HepG2 (cell line): ENCODE results near the gene FBXW2. TPM values are rescaled to one million over a fixed set of nuclear protein-coding genes. Genes with fewer than 3 reads are reported as not detected.

Experiments
- AGO2 ChIP-seq: fragments of 200-400 bp; formaldehyde crosslinking; optimal IDR thresholded peaks from 2 replicates; pipeline ENCODE3; 2017; ENCODE audit warnings: mild to moderate bottlenecking, low read depth, low read length, moderate library complexity
- CEBPG ChIP-seq: IDR thresholded peaks from 2 replicates; pipeline ENCODE4 v1.6.1; 2016
- ELK4 ChIP-seq: sonication (generic); formaldehyde crosslinking; IDR thresholded peaks from 2 replicates; pipeline ENCODE4 v1.9.0; 2021; ENCODE audit warnings: missing genetic modification reagents, borderline replicate concordance
- GMEB1 ChIP-seq: sonication (generic); formaldehyde crosslinking; IDR thresholded peaks from 2 replicates; pipeline ENCODE4 v1.5.1; 2020; ENCODE audit warnings: missing genetic modification reagents, mild to moderate bottlenecking, borderline replicate concordance
- HES4 ChIP-seq: sonication (generic); formaldehyde crosslinking; IDR thresholded peaks from 2 replicates; pipeline ENCODE4 v1.9.0; 2021; ENCODE audit warnings: mild to moderate bottlenecking, missing genetic modification reagents, borderline replicate concordance
- MED1 ChIP-seq: sonication (generic); formaldehyde crosslinking; IDR thresholded peaks from 2 replicates; pipeline ENCODE4 v1.4.0; 2020; ENCODE audit warnings: missing genetic modification reagents
- REXO4 ChIP-seq: sonication (generic); formaldehyde crosslinking; IDR thresholded peaks from 2 replicates; pipeline ENCODE4 v1.8.0; 2022; ENCODE audit warnings: missing genetic modification reagents, mild to moderate bottlenecking, borderline replicate concordance
- SATB2 ChIP-seq: sonication (generic); formaldehyde crosslinking; IDR thresholded peaks from 2 replicates; pipeline ENCODE4 v1.5.0; 2020; ENCODE audit warnings: missing genetic modification reagents
- SMARCC2 ChIP-seq: fragments of 450-650 bp; IDR thresholded peaks from 2 replicates; pipeline ENCODE4 v1.6.1; 2017; ENCODE audit warnings: antibody characterized with exemption, mild to moderate bottlenecking
- ZBTB40 ChIP-seq, 2 experiments: fragments of 450-650 bp in 1 of 2; sonication (generic) in 1 of 2; formaldehyde crosslinking in 1 of 2; IDR thresholded peaks; 2 replicates each; pipeline versions ENCODE4 v1.6.1 to v1.8.0; 2016 to 2022; ENCODE audit warnings: antibody characterized with exemption in 1 of 2, mild to moderate bottlenecking in 1 of 2, missing genetic modification reagents in 1 of 2
- ZMAT5 ChIP-seq: sonication (generic); formaldehyde crosslinking; IDR thresholded peaks from 2 replicates; pipeline ENCODE4 v1.5.0; 2020; ENCODE audit warnings: mild to moderate bottlenecking, low read depth, missing genetic modification reagents, borderline replicate concordance
- ZNF160 ChIP-seq: sonication (generic); formaldehyde crosslinking; IDR thresholded peaks from 2 replicates; pipeline ENCODE4 v1.8.0; 2022; ENCODE audit warnings: mild to moderate bottlenecking, inconsistent platforms, missing genetic modification reagents
- ZNF337 ChIP-seq: sonication (generic); formaldehyde crosslinking; IDR thresholded peaks from 2 replicates; pipeline ENCODE4 v1.5.1; 2020; ENCODE audit warnings: missing genetic modification reagents, low read depth, mild to moderate bottlenecking, borderline replicate concordance
- ZNF451 ChIP-seq: sonication (generic); formaldehyde crosslinking; IDR thresholded peaks from 2 replicates; pipeline ENCODE4 v1.5.0; 2020; ENCODE audit warnings: mild to moderate bottlenecking, missing genetic modification reagents
- ZNF724P ChIP-seq: sonication (generic); formaldehyde crosslinking; IDR thresholded peaks from 2 replicates; pipeline ENCODE4 v1.8.0; 2022; ENCODE audit warnings: missing genetic modification reagents, borderline replicate concordance
- ZNF776 ChIP-seq: sonication (generic); formaldehyde crosslinking; IDR thresholded peaks from 2 replicates; pipeline ENCODE4 v1.4.0; 2020; ENCODE audit warnings: mild to moderate bottlenecking, missing genetic modification reagents
- ZSCAN21 ChIP-seq: sonication (generic); formaldehyde crosslinking; IDR thresholded peaks from 2 replicates; pipeline ENCODE4 v1.8.0; 2022; ENCODE audit warnings: mild to moderate bottlenecking, missing genetic modification reagents, moderate library complexity, borderline replicate concordance
- polyA plus RNA-seq, 8 experiments: library from polyadenylated mRNA; depleted of rRNA in 3 of 8; stranded (reverse) in 7 of 8; unstranded in 1 of 8; fragments of >200 nt; fragmentation: Illumina TruSeq in 4 of 8; extraction: Trizol in 4 of 8; gene quantifications; 2 replicates each; pipeline versions ENCODE4 v1.2.1 to v1.2.3, GENCODE V29; 2011 to 2016; ENCODE audit warnings: low read depth in 4 of 8, missing spikeins in 1 of 8, mixed read lengths in 1 of 8; ENCODE audit not compliant: insufficient read depth in 1 of 8
- total RNA-seq, 5 experiments: library from RNA; depleted of rRNA; stranded (reverse); fragments of >200 nt; fragmentation: Illumina TruSeq; extraction: Trizol; gene quantifications; 2 replicates each; pipeline ENCODE4 v1.2.3, GENCODE V29; 2016; ENCODE audit warnings: low read depth in 1 of 5

Gene FBXW2
- total and polyA plus RNA-seq, 2 of the 13 experiments (the other 11 are each of a cell fraction or from before 2014, with no cell fraction given): 35.4 to 43.1 TPM

- TF ChIP-seq ZBTB40 (IDR thresholded peaks at IDR 0.05): no peak
- TF ChIP-seq ZBTB40 (CRISPR knock-in tag; IDR thresholded peaks at IDR 0.05): no peak
- no peak for TF ChIP-seq ZNF337
- peak; percentile 63 for TF ChIP-seq MED1
- TF ChIP-seq ZSCAN21 (CRISPR knock-in tag): no peak
- TF ChIP-seq ZNF724P: no peak
- no peak for TF ChIP-seq HES4
- no peak for TF ChIP-seq SMARCC2
- TF ChIP-seq AGO2: no peak
- no peak for TF ChIP-seq ZMAT5
- TF ChIP-seq REXO4 (CRISPR knock-in tag): no peak
- no peak for TF ChIP-seq ZNF160 (CRISPR knock-in tag)
- no peak for TF ChIP-seq ELK4
- no peak for TF ChIP-seq GMEB1 (CRISPR knock-in tag)
- no peak for TF ChIP-seq SATB2 (CRISPR knock-in tag)
- TF ChIP-seq ZNF776 (CRISPR knock-in tag): no peak
- TF ChIP-seq CEBPG (CRISPR knock-in tag): peak; percentile 94
- no peak for TF ChIP-seq ZNF451 (CRISPR knock-in tag)
These were observed 57.6 kb downstream of the FBXW2 start (continued) for GRCh38 chr9:120735415-120736126.
